ENCODE measurements around the gene MTMR1.

Gene MTMR1

DNA sequence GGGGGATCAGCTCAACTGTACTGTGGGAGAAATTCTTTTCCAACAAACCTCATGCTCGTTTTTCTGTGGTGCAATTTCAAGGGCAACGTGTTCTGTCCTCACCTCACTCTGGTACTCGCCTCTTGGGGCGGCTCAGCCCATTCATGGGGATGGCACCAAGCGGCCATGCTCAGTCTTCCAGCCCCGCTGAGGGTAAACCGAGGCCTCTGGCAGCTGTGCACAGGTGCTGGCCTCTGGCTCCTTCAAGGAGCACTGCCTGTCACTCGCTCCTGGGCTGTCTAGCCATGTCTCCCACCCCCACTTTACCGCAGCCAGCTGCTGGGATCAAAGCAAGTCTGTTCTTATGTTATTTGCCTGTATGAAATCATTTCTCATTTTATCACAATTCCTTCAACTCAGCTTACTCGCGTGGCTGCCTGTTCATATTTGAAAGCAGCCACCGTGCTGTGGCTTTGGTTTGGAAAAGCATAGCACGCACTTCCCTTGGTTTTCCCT is 70.2 kb downstream of the MTMR1 start:
- no peak for DNase-seq

DNA sequence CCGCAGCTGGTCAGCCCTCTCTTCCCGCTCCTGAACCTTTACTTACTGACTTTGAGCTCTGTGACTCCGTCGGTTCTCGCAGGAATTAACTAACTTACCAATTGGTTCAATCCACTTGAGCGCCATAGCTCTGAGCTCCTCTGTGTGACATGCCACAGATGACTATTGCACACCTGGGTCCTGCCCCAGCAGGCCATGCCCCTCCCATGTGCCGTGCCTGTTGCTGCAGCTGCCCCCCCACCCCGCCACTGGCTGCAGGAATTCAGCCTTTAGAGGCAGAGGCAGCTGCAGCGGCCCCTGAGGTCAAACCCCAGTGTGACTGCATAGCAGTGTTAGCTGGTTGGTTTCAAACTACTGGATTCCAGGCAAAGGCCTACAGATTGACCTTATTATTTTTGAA is 70.6 kb downstream of the MTMR1 start:
- DNase-seq, result no peak

DNA sequence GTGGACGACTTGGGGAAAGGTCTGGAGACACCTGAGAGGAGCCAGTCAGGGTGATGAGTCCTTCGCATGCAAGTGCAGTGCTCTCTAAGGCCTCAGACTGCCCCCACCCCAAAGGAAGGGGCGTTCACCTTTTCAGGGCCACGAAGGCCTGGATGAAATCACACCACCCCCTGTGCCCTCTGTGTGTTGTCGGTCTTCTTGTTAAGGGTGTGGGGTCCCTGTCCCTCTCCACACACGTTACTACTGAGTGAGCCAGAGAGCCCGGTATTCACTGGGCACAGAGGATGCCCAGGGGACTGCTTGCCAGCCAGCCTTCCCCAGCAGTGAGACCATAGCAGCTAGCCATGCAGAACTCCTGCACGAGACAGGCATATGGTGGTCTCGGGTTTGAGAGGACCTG is 72.0 kb downstream of the MTMR1 start:
- DNase-seq, result no peak

DNA sequence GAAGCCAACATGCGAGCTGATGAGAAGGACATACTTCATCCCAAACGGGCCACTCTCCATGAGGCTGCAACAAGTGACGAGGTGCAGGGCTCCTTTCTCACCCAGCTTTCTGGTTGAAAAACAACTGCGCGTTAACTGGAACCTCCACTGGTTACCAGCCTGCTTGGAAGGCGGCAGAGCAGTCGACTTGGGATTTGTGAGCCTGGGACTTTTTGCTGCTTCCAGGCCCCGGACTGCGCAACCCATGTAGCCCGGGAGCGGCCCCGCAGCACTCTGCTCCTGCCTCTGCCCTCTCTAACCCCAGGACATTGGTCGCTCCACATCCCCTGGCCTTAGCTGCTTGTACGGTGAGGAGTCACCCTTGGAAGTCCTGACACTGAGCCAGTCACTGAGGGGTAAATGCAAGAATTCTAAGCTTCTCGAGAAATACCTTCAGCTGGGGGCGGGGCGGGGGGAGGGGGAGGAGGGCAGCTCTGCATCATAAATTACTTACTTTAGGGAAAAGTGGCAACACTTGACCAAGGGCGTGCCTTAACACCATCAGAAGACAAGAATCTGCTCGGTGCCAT is 72.7 kb downstream of the MTMR1 start:
- DNase-seq, result no peak

DNA sequence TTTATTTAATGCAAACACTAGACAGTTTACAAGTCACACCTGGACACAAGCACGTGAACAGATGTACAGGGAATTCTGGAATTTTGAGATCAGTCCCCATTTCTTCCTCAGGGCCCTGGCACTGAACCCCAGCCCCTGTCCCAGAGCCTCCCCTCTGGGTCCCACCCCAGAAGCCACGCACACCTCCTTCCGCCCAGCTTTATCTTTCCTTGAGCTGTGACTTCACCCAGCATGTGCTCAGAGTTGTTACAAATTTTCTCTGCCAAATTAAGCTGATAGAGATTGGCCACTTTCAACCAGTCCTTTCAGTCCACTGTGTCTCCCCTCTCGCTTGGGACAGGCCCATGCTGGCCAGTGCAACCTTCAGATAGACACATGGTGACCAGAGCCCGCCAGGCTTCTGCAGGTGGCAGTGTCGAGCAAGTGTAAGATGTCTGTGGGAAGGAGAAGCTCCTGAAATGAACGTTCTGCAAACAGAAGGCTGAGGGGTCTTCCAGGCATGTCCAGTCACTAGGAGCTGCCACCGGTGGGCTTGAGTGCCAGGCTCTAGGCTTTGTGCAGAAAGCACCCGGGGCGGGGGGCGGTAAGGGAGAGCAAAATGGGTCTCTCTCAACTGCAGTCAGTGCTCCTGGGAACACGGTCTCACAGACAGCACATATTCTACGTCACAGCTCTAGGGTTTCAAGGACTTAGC is 73.3 kb downstream of the MTMR1 start:
- peak; percentile 11 for DNase-seq

DNA sequence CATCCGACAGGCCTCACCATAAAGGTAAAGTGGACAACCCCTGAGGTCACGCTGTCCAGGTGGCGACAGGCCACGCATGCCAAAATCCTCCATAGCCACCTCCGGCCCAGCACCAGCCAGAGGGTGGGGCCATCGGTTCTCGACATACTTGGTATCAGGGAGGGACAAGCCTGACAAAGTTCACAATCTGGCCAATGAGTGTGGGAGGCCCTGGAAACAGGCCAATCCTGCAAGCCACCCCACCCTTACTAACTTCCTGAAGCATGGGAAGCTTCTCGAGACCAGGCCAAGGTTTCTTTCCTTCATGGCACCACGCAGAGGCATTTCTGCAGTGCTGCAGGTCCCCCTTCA is 73.8 kb downstream of the MTMR1 start:
- DNase-seq, result peak; percentile 44

DNA sequence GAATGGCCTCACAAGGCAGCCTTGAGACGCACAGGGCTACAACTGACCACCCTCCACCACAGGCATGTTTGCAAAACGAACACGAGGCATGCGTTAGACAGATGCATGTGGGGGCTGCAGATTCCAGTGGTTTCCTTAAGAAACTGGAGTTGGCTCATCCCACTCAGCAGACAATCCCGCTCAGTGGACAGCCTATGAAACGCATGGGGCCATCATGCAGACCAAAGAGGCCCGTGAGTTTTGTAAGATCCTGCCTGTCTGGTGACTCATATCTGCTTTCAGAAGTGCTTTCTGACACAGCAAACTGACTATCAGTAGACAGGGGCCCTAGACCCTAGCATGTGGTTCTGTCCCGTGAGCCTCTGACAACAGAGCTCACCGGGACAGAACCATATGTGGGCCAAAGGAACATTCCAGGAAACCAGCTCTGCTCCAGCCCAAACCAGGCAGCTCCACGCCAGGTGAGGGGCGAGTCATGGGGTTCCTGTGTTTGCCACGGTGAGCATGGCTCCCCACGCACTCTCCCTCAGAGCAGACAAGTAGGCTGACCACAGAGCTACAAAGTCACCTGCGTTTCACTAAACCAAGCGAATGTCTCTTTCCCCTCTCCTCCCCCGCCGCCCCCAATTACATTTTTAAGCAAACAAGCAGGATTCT is 74.4 kb downstream of the MTMR1 start:
- peak; percentile 22 for DNase-seq

DNA sequence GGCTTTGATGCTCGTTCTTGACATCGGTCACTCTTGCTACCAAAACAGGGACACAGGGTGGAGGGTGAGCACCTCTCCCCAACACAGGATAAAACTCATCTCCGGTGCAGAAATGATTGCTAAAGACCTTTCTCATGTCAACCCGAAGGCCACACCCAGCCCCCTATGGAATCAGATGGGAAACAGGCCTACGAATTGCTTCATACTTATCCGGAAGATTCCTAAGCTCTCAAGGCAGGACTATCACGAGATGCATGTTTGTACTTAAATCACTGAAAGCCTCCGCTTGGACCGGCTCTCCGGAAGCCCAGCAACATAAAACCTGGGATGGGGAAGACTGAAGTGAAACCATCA is 74.9 kb downstream of the MTMR1 start:
- DNase-seq, result no peak

DNA sequence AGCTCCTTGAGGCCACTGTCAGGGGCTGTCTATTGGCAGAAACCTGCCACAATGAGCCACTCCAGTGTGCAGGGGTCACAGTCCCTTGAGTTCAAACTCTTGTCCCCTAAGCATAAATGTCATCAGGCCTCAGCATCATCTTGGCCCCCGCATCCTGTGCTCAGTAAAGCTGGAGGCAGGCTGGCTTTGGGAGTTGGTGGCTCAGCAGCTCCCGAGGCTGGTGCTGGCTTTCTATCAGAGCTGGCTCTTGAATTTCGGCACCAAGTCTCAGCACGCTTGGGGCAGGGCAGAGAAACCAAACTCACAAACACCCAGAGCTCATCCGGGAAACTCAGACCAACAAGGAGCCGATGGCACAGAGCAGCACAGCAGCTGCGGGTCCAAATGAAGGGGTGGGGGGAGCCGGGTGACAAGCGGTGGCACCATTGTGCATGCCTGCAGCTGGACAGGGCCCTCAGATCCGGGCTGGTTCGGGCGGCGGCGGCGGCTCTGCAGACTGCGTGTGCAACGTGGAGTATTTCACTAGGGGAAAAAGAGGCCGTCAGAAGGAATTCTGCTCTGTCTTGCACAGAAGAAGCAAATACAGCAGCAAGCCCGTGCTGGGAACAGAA is 75.5 kb downstream of the MTMR1 start:
- DNase-seq, result no peak

DNA sequence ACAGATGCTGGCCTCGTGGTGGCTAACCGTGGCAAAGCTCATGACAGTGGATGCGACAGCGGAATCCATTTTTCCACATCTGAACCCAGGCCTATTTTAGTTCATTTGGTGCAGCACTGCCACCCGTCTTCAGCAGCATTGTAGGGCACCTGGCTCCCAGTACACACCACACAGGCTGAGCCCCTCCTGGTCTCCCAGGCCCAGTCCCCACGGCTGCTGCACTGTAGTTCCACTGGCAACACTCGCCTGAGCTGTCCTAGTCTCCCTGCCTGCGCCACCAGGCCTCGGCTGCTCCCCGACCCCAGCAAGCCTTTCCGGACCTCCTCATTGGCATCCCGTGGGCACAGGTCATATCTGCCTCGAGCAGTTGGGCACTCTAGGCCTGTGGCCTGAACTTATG is 76.2 kb downstream of the MTMR1 start:
- no peak for DNase-seq

DNA sequence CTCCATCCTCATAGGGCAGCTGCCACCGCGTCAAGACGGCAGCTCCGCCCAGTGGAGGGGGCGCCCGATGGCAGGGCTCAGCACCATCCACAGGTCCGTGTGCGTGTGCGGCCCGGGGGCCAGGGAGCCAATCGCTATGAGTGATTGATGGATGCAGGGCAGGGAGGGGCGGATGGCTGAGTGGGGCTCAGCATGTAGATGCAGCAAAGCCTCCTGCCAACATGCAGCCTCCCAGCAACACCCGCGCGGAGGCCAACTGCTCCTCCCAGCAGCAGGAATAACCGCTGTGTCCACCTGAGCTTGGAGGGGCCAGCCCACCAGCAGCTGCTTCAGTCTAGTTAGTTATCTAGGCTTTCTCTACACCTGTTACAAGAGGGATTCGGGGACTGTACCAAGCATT is 77.4 kb downstream of the MTMR1 start:
- no peak for DNase-seq

DNA sequence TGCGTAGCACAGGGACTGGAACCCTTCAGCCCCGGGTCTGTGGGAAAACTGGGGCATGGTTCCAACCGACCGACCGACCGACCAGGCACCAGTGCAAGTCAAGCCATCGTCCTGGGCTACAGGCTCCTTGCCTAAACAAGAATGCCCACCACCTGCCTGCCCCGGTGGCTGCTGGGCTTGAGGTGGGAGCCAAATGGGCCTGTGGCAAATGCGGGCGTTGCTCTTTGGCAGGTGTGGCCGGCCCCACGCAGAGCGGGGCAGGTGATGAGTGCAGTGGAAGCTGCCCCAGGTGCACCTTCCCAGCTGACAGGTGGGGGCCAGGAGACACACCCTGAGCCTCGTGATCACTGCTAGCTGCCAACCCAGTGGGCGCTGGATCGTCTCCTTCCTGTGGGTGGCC is 77.9 kb downstream of the MTMR1 start:
- DNase-seq, result no peak

DNA sequence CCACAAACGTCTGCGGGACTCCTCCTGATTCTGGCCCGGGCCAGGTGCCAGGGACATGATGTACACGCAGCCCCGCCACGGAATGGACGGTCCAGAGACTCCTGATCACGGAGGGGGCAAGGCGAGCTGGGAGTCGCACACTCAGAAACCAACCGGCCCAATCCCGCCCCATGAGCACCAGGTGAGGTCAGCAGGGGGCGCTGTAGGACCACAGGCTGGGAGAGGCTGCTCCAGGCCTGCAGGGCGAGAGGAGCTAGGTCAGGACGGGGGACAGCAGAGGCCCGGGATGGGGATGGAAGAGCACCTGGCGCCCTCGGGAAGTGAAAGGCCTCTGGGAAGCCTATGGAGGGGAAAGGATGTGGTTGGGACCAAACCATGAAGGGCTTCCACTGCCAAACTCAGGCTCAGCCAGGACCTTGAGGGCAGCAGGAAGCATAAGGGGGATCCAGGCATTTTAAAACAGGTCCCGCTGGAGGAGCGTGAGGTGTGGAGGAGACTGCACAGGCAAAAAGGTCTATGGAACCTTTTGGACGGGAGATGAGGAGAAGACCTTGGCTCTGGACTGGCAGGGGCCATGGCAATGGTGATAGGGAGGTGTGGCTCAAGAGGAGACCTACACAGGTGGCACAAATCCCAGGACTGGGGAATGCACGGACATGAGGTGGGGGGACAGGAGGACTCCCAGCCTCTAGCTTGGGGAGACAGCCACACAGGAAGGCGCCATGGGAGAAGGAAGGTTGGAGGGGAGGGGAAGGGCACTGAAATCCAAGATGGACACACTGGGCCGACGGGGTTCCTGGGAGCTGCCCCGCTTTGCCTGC is 79.2 kb downstream of the MTMR1 start:
- DNase-seq, result peak; percentile 79

DNA sequence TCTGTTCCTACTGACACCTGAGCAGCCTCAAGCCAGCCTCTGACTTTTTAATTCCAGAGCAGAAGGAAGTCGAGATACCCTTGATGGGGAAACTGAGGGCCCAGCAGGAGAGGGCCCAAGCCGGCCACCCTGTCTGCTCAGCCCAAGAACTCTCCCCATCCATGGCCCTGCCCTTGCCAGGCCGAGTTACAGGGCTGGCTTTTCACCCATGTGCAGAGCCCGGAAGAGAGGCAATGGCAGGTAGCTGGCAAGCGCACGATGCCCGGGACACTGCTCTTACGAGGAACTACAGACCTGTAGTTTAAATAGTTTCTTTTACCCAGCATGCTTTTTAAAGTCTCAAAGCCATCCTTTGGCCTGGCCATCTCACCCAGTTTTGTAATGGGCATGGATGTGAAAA is 79.9 kb downstream of the MTMR1 start:
- no peak for DNase-seq

DNA sequence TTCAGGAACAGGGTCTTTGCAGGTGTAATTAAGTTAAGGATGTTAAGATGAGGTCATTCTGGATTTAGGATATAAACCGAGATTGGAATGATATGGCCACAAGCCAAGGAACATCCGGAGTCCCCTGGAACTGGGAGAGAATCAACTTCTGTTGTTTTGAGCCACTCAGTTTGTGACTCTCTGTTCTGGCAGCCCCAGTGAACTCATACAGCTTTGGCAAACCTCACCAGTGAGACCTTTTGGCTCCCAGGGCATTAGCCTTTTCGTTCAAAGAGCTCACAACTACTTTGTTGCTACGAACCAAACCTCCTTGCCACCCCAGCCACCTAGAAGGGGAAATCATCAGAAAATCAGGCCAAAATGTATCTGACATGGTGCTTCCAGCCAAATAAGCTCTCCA is 80.4 kb downstream of the MTMR1 start:
- DNase-seq, result no peak

DNA sequence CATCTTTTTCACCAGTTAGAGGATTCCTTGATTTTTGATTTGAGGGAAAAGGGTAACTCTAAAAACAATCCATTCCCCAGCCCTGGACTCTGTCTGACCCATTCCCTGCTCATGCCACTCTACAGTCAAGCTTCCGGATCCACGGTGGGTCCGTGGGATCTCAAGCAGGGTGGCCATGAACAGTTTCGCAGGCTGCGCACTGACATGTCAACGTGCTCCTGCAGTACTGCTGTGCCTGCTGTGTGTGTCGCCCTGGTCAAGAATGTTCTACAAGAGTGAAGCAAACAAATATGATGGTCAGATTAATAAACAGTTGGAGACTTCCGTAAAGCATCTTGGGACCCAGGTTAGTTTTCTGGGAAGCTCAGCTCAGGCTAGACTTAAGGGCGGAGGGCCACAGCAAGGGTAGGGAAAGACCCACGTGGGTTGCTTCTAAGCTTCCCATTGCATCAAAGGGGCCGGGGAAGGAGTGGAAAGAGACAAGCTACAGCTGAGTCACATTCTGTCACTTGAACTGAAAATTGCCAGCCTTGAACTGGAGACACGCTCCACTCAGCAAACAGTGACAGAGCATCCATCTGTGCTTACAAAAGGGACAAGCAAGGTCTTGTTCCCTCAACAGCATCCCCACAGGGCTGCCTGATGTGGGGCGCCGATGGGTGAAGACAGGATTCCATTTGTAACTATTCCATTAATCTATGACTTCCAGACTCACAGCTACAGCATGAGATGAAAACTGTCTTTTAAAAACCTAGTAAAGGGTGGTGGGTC is 81.8 kb downstream of the MTMR1 start:
- no peak for DNase-seq

DNA sequence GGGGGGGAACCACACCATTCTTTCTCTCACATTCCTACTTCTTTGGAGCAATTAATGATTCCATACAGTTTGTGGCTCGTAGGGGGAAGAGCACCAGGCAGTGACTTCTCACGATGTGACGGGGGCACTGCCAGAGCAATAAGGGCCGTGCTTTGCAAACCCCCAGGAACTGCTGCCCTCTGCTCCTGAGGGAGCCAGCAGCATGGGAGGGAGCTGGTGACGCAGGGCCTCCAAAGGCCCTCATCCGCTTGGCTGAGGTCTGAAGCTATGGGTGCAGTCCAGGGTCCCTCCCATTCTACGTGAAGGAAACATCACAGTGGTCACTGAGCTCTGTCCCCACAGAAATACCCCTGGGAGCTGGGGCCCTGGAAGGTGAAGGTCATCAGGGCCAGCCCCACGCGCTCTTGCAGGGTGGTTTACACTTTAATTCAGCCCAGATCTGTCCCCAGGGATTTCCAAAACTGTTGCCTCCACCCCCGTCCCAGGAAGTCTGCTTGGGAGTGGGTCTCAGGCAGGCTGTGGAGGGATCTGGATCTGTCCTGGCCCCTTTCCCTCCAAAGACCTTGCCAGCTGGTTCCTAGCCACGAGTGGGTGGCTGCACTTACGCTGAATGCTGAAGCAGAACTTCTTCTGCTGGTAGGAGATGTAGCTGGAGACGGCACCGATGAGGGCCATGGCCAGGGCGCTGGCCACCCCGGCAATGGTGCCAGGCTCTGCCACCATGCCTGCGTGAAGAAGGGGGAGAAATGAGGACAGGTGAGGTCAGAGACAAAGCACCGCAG is 82.6 kb downstream of the MTMR1 start:
- no peak for DNase-seq

DNA sequence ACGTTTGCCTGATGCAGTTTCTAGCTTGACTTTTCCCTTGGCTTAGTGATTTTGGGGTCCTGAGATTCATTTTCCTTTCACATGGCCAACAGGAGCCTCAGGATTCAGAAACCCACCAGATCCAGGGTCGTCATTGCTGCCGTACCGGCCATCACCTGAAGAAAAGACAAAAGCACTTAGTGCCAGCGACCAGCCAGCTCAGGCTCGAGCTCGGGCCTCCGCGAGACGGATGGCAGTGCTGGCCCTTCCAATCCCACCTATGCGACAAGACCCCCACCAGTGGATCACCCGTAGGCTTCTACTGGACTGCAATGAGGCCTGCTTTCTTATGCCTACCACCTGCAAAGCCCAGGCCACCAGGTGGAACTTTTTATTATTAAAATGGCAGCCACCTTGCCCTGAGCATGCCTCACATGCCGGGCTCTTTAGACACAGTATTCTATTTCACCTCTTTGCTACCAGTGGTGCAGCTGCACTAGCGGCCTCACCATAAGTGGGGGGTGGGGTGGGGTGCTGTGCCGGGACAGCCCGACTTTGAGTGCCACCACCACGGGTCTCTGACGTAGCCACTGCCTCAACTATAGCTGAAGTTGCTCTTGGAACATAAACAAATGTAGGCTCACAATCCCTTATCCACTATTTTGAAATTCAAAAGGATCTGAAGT is 84.3 kb downstream of the MTMR1 start:
- no peak for DNase-seq

DNA sequence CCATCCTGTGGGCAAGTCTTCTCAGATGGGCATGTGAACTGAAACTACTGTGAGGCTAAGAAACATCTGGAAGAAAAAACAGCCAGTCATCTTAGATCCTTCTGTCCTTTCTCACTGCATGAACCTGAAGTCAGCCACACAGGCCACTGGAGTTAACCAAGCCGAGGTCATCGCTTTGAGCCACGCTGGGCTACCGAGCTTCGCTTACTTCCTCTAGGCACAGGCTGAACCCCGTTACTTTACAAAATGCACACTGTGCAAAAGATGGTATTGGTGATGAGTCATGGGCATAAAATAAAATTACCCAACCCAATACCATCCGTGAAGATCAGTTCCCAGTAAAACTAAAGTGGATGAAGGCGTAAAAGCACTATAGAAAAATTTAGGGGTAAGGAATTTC is 86.2 kb downstream of the MTMR1 start:
- no peak for DNase-seq

DNA sequence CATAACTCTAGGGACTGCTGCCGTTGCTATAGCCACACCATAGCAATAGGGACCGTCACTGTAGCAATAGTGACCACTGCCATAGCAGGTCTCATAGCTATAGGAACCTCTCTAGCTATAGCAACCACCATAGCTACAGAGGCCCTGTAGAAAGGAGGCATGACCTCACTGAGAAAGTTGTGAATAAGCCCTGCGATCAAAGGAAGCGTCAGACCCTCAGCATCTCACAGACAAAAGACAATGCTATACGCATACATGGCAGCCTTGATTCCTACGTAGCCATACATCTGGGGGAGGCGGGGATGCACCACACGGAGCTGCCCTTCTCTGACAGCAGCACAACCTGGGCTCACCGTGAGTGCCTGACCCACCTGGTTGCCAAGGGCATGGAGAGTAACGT is 88.5 kb downstream of the MTMR1 start:
- no peak for DNase-seq

DNA sequence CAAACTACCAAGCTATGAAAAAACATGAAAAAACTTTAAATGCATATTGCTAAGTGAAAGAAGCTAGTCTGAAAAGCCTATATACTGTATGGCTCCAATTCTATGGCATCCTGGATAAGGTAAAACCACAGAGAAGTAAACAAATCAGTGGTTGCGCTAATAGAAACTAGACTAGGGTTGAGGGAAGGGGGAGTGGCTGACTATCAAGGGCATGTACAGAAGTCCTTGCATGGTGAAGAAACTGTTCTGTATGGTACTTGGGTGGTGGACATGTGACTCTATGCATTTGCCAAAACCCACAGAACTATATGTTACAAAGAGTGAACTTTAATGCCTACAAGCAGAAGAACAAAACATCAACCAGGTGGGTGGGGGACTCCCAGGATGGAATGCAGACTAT is 96.8 kb downstream of the MTMR1 start:
- no peak for DNase-seq
